Endothelial cell of umbilical vein (primary cell): ENCODE measurements around the gene CEP295NL.

Experiments used
- EZH2 ChIP-seq: IDR thresholded peaks from 2 replicates; pipeline ENCODE4 v1.6.1; 2012; ENCODE audit warnings: borderline replicate concordance, low read depth, mild to moderate bottlenecking, moderate library complexity, low read length, inconsistent platforms; ENCODE audit not compliant: severe bottlenecking
- POLR2AphosphoS5 ChIP-seq: IDR thresholded peaks from 2 replicates; pipeline ENCODE4 v1.6.1; 2012; ENCODE audit warnings: low read depth, mild to moderate bottlenecking, control low read depth, low read length, moderate library complexity; ENCODE audit not compliant: insufficient read depth
- TF ChIP-seq, protein P1 (sequence below), 2 donors: IDR thresholded peaks; 1 replicate in 1 of 2; 2 replicates in 1 of 2; pipeline ENCODE4 v1.5.1; 2011; ENCODE audit warnings: low read length in 2 of 2, mild to moderate bottlenecking in 2 of 2, moderate library complexity in 2 of 2, control low read depth in 1 of 2, inconsistent platforms in 1 of 2, low read depth in 1 of 2; ENCODE audit not compliant: insufficient read depth in 1 of 2; ENCODE audit errors: extremely low read depth in 1 of 2

- TF ChIP-seq, protein P1, sequence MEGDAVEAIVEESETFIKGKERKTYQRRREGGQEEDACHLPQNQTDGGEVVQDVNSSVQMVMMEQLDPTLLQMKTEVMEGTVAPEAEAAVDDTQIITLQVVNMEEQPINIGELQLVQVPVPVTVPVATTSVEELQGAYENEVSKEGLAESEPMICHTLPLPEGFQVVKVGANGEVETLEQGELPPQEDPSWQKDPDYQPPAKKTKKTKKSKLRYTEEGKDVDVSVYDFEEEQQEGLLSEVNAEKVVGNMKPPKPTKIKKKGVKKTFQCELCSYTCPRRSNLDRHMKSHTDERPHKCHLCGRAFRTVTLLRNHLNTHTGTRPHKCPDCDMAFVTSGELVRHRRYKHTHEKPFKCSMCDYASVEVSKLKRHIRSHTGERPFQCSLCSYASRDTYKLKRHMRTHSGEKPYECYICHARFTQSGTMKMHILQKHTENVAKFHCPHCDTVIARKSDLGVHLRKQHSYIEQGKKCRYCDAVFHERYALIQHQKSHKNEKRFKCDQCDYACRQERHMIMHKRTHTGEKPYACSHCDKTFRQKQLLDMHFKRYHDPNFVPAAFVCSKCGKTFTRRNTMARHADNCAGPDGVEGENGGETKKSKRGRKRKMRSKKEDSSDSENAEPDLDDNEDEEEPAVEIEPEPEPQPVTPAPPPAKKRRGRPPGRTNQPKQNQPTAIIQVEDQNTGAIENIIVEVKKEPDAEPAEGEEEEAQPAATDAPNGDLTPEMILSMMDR (IDR thresholded peaks at IDR 0.05; ENCODE audit: extremely low read depth in 1 of 2, insufficient read depth in 1 of 2, low read depth in 1 of 2, low read length in 2 of 2) = no peak
- TF ChIP-seq EZH2 (no peak), POLR2AphosphoS5 (no peak)
Observed at GRCh38 chr17:78892062-78892456, 10.9 kb downstream of the CEP295NL start.
